ENCODE data around the gene ARID4A. TPM values are rescaled to one million over a fixed set of nuclear protein-coding genes. Genes with fewer than 3 reads are reported as not detected.

Gene ARID4A
- total and polyA plus RNA-seq, 10 of the 15 experiments (the other 5 are each of a cell fraction or from before 2014, with no cell fraction given): 5.2 to 18.9 (median 12.5) TPM

- TF ChIP-seq CEBPB (IDR thresholded peaks at IDR 0.05; ENCODE audit: borderline replicate concordance in 1 of 2, low read depth in 2 of 2, low read length in 2 of 2) (no peak), ZNF217 (IDR thresholded peaks at IDR 0.05) (no peak), ZBTB11 (CRISPR knock-in tag; IDR thresholded peaks at IDR 0.05) (no peak), HDAC6 (IDR thresholded peaks at IDR 0.05; ENCODE audit: unreplicated experiment) (no peak), DPF2 (IDR thresholded peaks at IDR 0.05) (0 out of 2 replicates have a peak, but pooled peaks have one; percentile 37), CHD2 (IDR thresholded peaks at IDR 0.05; ENCODE audit: borderline replicate concordance, low read depth, low read length) (no peak), NR2F1 (conservative IDR thresholded peaks at IDR 0.05) (peak; percentile 70), E2F8 (IDR thresholded peaks at IDR 0.05; ENCODE audit: low read depth, partially characterized antibody) (no peak), ZNF384 (IDR thresholded peaks at IDR 0.05; ENCODE audit: borderline replicate concordance, low read depth, low read length) (peak; percentile 87), NR2C1 (IDR thresholded peaks at IDR 0.05) (peak; percentile 47), CREM (IDR thresholded peaks at IDR 0.05; ENCODE audit: low read depth) (peak; percentile 25; the same call in 1 of the 2 replicates), IKZF1 (conservative IDR thresholded peaks at IDR 0.05) (0 out of 2 replicates have a peak, but pooled peaks have one; percentile 44), NFYA (IDR thresholded peaks at IDR 0.05; ENCODE audit: borderline replicate concordance, low read depth, low read length) (no peak), RAD51 (IDR thresholded peaks at IDR 0.05) (peak; percentile 73), SMAD1 (IDR thresholded peaks at IDR 0.05; ENCODE audit: low read depth, partially characterized antibody) (peak; percentile 30)
These were observed 17.2 kb upstream of the ARID4A start (continued) for GRCh38 chr14:58280954-58281787.
